Endothelial cell (in vitro differentiated cells): ENCODE measurements around the gene NFX1. TPM values are rescaled to one million over a fixed set of nuclear protein-coding genes. Genes with fewer than 3 reads are reported as not detected.

Source experiments
- DNase-seq: peaks from one replicate; pipeline ENCODE4 v3.0.0; 2021; ENCODE audit warnings: low spot score
- H3K27ac Mint-ChIP-seq: one replicate; pipeline ENCODE4 v1.8.0; 2021; ENCODE audit warnings: mixed read lengths, inconsistent platforms; ENCODE audit not compliant: unreplicated experiment
- H3K27me3 Mint-ChIP-seq: one replicate; pipeline ENCODE4 v1.8.0; 2021; ENCODE audit warnings: mild to moderate bottlenecking, moderate library complexity, mixed read lengths, inconsistent platforms; ENCODE audit not compliant: unreplicated experiment
- H3K36me3 Mint-ChIP-seq: one replicate; pipeline ENCODE4 v1.8.0; 2021; ENCODE audit warnings: mild to moderate bottlenecking, low read depth, mixed read lengths, inconsistent platforms; ENCODE audit not compliant: unreplicated experiment
- H3K4me1 Mint-ChIP-seq: one replicate; pipeline ENCODE4 v1.8.0; 2021; ENCODE audit warnings: mild to moderate bottlenecking, mixed read lengths, inconsistent platforms; ENCODE audit not compliant: unreplicated experiment
- H3K4me3 Mint-ChIP-seq: one replicate; pipeline ENCODE4 v1.8.0; 2021; ENCODE audit warnings: mild to moderate bottlenecking, mixed read lengths, inconsistent platforms; ENCODE audit not compliant: unreplicated experiment
- H3K9me3 Mint-ChIP-seq: one replicate; pipeline ENCODE4 v1.8.0; 2021; ENCODE audit warnings: mixed read lengths, inconsistent platforms; ENCODE audit not compliant: unreplicated experiment
- total RNA-seq: library from RNA; stranded (reverse); fragmentation: NEBNext Ultra II Directional; extraction: Animal tissue kit (Norgen Biotek cat#: 25700); gene quantifications from one replicate; pipeline ENCODE4 v1.2.1, GENCODE V29; 2021; ENCODE audit not compliant: unreplicated experiment
- TF ChIP-seq, protein P1 (sequence below): fragments of 200-600 bp; sonication (generic); IDR thresholded peaks from one replicate; pipeline ENCODE4 v1.5.0; 2021; ENCODE audit warnings: antibody characterized with exemption; ENCODE audit not compliant: unreplicated experiment

Gene NFX1
- total RNA-seq, 1 donor from 2014 or later: 33.5 TPM

DNA sequence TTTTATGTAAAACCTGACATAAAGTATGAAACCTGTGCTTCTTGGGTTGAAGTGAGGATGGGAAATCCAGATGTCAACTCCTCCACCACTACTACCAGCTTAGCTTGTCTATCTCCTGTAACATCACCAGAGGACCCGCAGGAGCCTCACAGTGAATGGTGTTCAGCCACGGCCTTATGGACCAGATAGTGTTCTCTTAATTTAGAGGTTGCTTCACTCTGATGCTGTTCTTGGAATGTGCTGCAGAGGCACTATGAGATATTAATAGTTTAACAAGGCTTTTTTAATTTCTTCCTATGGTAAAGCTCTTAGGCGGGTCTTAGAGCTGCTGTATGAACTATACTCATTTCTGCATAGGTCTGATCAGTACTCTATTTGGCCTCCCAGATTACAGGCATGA is 27.9 kb downstream of the NFX1 start:
- Mint-ChIP-seq H3K36me3 (peaks cover 52% of the 10 kb centered on the region), H3K4me3 (no peak overlapping the region), H3K27ac (no peak overlapping the region), H3K4me1 (no peaks in the 10 kb centered on the region), H3K27me3 (no peaks in the 10 kb centered on the region), H3K9me3 (no peaks in the 10 kb centered on the region)
- TF ChIP-seq, protein P1, sequence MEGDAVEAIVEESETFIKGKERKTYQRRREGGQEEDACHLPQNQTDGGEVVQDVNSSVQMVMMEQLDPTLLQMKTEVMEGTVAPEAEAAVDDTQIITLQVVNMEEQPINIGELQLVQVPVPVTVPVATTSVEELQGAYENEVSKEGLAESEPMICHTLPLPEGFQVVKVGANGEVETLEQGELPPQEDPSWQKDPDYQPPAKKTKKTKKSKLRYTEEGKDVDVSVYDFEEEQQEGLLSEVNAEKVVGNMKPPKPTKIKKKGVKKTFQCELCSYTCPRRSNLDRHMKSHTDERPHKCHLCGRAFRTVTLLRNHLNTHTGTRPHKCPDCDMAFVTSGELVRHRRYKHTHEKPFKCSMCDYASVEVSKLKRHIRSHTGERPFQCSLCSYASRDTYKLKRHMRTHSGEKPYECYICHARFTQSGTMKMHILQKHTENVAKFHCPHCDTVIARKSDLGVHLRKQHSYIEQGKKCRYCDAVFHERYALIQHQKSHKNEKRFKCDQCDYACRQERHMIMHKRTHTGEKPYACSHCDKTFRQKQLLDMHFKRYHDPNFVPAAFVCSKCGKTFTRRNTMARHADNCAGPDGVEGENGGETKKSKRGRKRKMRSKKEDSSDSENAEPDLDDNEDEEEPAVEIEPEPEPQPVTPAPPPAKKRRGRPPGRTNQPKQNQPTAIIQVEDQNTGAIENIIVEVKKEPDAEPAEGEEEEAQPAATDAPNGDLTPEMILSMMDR: no peak
- DNase-seq: no peak

DNA sequence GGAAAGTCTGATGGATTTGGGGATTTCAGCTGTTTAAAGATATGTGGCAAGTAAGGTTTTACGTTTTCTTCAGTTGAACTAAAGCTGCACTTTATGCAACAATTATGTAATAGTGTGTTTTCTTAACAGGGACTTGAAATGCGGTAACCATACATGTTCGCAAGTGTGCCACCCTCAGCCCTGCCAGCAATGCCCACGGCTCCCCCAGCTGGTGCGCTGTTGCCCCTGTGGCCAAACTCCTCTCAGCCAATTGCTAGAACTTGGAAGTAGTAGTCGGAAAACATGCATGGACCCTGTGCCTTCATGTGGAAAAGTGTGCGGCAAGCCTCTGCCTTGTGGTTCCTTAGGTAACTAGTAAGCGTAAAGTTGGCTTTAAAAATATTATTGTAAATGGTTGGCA is 28.5 kb downstream of the NFX1 start:
- DNase-seq: no peak
- TF ChIP-seq, protein P1: no peak
- H3K4me3 Mint-ChIP-seq: no peak overlapping the region
- H3K9me3 Mint-ChIP-seq: no peaks in the 10 kb centered on the region
- H3K4me1 Mint-ChIP-seq: no peaks in the 10 kb centered on the region
- peaks cover 50% of the 10 kb centered on the region for H3K36me3 Mint-ChIP-seq
- H3K27me3 Mint-ChIP-seq: no peaks in the 10 kb centered on the region
- no peak overlapping the region for H3K27ac Mint-ChIP-seq

DNA sequence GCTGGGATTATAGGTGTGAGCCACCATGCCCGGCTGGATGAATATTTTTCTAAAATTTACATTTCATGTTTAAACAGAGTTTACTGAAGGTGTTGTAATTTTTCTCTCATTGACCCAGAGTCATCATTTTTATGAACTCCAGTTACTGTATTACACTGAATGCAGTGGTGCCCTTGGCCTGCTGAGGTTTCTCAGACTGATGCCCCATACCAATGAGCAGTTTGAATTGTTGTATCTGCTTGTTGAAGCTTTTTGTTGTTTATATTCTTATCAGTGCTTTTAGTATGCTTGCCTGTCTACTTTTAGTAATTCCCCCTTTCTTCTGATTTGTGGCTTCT is 29.9 kb downstream of the NFX1 start:
- peaks cover 50% of the 10 kb centered on the region for H3K36me3 Mint-ChIP-seq
- no peaks in the 10 kb centered on the region for H3K27me3 Mint-ChIP-seq
- no peaks in the 10 kb centered on the region for H3K9me3 Mint-ChIP-seq
- H3K4me1 Mint-ChIP-seq: no peaks in the 10 kb centered on the region
- peak overlapping the region; percentile 9 for H3K4me3 Mint-ChIP-seq
- TF ChIP-seq, protein P1: no peak
- DNase-seq: no peak
- no peak overlapping the region for H3K27ac Mint-ChIP-seq

DNA sequence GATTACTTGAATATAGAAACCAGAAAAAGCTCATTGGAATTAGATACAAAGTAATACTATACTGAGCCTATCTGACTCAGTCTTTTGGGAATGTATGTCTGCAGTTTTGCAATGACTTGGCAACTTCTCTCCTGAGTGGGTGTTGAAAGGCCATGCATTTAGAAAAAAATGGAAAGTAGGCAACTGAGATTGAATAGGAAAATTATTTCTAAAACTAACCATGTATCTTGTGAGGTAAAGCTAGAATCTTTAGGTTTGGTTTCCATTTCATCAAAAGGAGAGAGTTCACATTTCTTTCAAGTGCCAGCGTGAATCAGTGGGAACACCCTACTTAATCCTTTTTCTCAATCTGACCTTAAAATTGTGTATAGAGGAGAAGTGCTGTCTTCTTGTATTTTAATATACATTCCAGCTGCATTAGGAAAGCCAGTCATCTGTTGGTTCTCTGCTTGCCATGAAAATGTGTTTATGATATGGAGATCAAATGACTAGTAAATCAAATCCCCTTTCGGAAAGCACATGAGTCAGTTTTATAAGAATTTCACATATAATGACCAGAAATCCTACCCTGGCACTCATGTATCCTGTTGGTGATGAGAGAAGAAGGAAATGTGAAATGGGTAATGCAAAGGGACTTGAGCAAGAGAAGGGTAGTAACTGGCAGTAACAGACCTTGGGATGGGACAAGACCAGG is 30.4 kb downstream of the NFX1 start:
- DNase-seq: no peak
- Mint-ChIP-seq H3K4me1 (no peaks in the 10 kb centered on the region), H3K27me3 (no peaks in the 10 kb centered on the region), H3K4me3 (peak overlapping the region; percentile 27), H3K27ac (no peak overlapping the region), H3K36me3 (peaks cover 47% of the 10 kb centered on the region), H3K9me3 (no peaks in the 10 kb centered on the region)
- TF ChIP-seq, protein P1: no peak

DNA sequence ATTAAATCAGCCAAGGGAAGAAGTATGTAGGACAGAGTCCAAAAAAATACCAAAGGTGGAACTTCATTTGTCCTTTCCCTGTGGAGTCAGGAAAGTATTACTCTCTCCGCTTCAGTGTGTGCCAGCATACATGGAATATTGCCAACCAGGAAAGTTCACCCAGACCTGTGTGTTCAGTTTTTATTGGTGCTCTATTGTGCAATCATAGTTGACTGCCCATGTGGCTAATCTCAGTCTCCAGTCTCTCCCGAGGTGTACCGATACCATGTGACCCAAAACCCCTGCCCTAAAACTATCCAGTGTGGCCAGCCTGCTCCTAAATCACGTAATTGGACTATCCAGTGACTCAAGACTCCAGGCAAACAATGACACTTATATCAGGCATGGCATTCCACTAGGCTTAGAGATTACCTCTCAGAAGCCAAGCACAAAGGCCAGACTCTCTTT is 38.8 kb downstream of the NFX1 start:
- H3K27me3 Mint-ChIP-seq: peaks cover 2% of the 10 kb centered on the region
- TF ChIP-seq, protein P1: no peak
- no peak for DNase-seq
- H3K27ac Mint-ChIP-seq: no peak overlapping the region
- no peak overlapping the region for H3K4me3 Mint-ChIP-seq
- H3K9me3 Mint-ChIP-seq: no peaks in the 10 kb centered on the region
- H3K4me1 Mint-ChIP-seq: no peaks in the 10 kb centered on the region
- peaks cover 40% of the 10 kb centered on the region for H3K36me3 Mint-ChIP-seq
